Upper lobe of left lung (tissue), 4 donors: ENCODE results near the gene CBL.

Source experiments
- POLR2A ChIP-seq, 4 donors: fragments of 450-650 bp; IDR thresholded peaks; one replicate each; pipeline ENCODE4 v1.5.1; 2016 to 2017; ENCODE audit warnings: antibody characterized with exemption in 4 of 4, mild to moderate bottlenecking in 2 of 4
- POLR2AphosphoS5 ChIP-seq, 2 donors: sonication (generic); formaldehyde crosslinking; IDR thresholded peaks; one replicate each; pipeline ENCODE4 v1.5.1; 2017; ENCODE audit warnings: antibody characterized with exemption in 2 of 2
- TF ChIP-seq, protein P1 (sequence below), 6 experiments: fragments of 450-650 bp in 4 of 6; fragments of 200-600 bp in 2 of 6; sonication (generic) in 2 of 6; IDR thresholded peaks; one replicate each; pipeline ENCODE4 v1.5.1; 2016 to 2019; ENCODE audit warnings: antibody characterized with exemption in 6 of 6

- TF ChIP-seq, protein P1, sequence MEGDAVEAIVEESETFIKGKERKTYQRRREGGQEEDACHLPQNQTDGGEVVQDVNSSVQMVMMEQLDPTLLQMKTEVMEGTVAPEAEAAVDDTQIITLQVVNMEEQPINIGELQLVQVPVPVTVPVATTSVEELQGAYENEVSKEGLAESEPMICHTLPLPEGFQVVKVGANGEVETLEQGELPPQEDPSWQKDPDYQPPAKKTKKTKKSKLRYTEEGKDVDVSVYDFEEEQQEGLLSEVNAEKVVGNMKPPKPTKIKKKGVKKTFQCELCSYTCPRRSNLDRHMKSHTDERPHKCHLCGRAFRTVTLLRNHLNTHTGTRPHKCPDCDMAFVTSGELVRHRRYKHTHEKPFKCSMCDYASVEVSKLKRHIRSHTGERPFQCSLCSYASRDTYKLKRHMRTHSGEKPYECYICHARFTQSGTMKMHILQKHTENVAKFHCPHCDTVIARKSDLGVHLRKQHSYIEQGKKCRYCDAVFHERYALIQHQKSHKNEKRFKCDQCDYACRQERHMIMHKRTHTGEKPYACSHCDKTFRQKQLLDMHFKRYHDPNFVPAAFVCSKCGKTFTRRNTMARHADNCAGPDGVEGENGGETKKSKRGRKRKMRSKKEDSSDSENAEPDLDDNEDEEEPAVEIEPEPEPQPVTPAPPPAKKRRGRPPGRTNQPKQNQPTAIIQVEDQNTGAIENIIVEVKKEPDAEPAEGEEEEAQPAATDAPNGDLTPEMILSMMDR (IDR thresholded peaks at IDR 0.05) = no peak
- no peak for TF ChIP-seq POLR2A (IDR thresholded peaks at IDR 0.05)
- TF ChIP-seq POLR2AphosphoS5 (IDR thresholded peaks at IDR 0.05) = no peak
Measured at GRCh38 chr11:119320240-119320775, 114.2 kb downstream of the CBL start.
